ENCODE measurements around the gene GSDME. TPM values are rescaled to one million over a fixed set of nuclear protein-coding genes. Genes with fewer than 3 reads are reported as not detected.

The GSDME gene
- total RNA-seq, 1 donor = 70.8 TPM

DNA sequence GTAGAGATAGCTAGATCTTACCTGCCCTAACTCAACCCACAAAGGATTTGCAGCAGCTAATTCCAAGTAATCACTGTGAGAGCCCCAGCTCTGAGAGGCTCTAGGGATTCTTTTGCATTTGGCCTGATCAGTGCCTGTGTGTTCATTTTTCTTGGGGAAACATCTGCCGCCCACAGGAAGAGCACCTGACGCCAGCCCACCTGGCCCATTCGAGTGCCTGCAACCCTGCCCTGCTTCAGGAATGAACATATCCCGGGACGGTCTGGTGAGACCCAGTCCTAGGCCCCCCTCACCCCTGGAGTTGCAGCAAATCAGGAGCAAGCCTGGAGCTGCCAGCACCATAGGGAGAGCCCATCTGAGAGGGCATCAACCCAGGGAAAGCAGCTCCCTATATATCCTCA, 38.8 kb downstream of the GSDME start:
- TF ChIP-seq, protein P1, sequence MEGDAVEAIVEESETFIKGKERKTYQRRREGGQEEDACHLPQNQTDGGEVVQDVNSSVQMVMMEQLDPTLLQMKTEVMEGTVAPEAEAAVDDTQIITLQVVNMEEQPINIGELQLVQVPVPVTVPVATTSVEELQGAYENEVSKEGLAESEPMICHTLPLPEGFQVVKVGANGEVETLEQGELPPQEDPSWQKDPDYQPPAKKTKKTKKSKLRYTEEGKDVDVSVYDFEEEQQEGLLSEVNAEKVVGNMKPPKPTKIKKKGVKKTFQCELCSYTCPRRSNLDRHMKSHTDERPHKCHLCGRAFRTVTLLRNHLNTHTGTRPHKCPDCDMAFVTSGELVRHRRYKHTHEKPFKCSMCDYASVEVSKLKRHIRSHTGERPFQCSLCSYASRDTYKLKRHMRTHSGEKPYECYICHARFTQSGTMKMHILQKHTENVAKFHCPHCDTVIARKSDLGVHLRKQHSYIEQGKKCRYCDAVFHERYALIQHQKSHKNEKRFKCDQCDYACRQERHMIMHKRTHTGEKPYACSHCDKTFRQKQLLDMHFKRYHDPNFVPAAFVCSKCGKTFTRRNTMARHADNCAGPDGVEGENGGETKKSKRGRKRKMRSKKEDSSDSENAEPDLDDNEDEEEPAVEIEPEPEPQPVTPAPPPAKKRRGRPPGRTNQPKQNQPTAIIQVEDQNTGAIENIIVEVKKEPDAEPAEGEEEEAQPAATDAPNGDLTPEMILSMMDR (IDR thresholded peaks at IDR 0.05; ENCODE audit: insufficient read depth, low read depth, low read length) = no peak
- DNase-seq (ENCODE audit: low read depth) = no peak

DNA sequence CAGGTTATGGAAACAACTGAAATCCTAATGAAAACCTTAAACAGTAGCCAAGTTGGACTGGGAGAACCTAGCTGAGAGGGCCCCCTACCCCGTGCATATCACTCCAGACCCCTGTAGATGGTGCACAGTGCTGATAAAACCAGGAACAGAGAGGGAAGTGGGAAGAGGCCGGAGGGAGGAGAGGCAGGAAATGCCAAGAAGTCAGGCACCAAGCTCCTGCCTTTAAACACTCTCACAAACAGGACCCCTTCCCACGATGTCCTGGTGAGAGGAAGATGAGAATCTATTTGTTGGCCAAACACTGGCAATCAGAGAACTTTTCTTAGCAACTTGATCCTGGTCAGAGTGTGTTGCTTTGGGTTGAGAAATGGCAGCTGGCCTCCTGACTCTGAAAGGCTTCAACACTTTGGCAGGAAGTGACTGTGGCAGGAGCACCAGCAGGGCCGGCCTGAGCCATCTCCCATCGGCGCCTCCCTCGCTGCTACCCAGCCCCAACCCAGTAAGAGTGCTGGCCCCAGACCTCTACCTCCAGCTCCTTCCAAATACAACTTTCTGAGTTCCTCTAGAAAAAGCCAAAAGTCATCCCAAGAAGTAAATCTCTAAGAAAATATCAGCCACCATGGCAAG, 39.5 kb downstream of the GSDME start:
- H3K4me3 ChIP-seq (ENCODE audit: low read depth, low read length) = no peak overlapping the region
- TF ChIP-seq, protein P1 (IDR thresholded peaks at IDR 0.05; ENCODE audit: insufficient read depth, low read depth, low read length) = no peak
- DNase-seq (ENCODE audit: low read depth) = no peak

More for the DNA sequence above, 38.8 kb downstream of the GSDME start:
- no peak overlapping the region for H3K4me3 ChIP-seq (ENCODE audit: low read depth, low read length)

DNA sequence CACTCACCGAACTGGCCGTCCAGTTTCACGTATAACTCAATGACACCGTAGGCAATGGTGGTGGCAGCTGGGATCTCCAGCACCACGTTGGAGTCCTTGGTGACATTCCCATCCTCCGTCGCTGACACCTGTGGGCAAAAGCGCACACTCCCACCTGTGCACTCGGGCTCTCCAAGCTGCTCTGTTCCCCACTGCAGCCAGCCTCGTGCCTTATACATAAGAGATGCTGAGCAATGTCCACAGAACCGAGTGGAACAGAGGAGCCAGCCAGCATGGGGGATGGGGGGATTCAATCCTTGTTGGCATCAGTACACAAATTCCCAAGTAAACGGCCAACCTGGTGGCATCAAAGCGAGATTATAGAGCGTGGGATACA, 40.0 kb downstream of the GSDME start:
- no peak overlapping the region for H3K4me3 ChIP-seq (ENCODE audit: low read depth, low read length)
- TF ChIP-seq, protein P1 (IDR thresholded peaks at IDR 0.05; ENCODE audit: insufficient read depth, low read depth, low read length) = no peak
- DNase-seq (ENCODE audit: low read depth) = no peak

DNA sequence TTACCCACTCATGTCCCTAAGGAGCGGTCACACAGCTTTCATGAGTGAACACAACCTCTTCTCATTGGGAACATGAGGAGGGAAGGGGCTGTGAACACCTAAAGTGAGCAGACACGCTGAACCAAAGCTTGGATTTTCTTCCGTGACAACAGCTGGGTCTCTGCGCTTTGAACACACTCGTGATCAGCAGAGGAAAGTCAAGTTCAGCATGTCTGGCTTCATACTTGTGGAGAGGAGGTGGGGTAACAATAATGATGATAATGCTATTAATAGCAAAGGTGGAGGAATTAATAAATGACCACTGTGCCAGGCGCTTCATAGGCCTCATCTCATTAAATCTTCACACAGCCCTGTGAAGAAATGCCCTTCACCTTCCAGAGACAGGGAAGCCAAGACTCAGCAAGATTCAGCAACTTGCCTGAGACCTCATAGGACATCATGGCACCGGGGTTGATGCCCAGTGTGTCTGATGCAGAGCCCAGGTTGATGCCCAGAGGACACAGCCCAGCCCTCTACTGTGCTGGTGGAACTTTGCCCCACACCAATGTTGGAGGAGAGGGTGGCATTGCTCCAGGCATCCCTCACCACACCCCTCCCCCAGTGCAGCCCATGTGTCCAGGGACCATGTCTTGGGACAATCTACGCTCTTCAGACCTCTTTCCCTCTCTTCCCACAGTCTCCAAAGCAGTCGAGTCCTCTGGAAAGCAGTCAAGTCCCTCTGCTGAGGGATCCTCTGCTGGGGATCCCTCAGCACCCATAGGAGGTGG, 40.6 kb downstream of the GSDME start:
- TF ChIP-seq, protein P1 (IDR thresholded peaks at IDR 0.05; ENCODE audit: insufficient read depth, low read depth, low read length) = no peak
- no peak for DNase-seq (ENCODE audit: low read depth)

DNA sequence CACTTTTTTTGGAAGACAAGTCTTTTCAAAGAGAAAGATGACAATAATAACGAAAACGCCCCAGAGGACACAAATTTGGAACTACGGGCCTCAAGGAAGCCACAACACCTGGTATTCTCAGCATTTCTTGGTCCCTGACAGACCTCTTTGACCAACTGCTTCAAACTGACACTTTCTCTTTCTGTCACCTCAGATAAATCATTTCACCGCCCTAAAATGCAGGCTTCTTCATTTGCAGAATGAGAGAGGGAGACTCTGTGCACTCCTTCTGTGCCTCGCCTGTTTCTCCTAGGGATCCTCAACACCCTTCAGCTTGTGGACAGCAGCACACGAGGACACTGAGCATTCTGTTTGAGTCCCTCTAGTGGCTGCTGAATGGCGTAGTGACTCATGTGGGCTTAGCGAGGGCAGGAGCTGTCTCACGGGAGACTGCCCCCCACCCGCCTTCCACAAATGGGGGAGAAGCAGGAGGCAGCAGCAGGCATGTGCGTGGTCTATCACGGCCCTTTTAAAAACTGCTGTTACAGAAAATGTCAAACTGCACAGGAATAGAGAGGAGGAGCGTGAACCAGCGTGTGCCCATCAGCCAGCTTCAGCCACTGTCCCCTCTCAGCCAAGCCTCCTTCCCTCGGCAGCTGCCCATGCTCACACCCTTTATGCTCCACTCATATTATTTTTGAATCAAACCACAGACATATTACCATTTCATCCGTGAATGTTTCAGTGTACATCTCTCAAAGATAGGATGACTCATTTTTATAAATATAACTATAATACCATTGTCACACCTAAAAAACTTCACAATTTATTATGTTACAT, 41.4 kb downstream of the GSDME start:
- peak; percentile 41 for DNase-seq (ENCODE audit: low read depth)
- H3K4me3 ChIP-seq (ENCODE audit: low read depth, low read length) = no peak overlapping the region
- TF ChIP-seq, protein P1 (IDR thresholded peaks at IDR 0.05; ENCODE audit: insufficient read depth, low read depth, low read length) = peak; percentile 57

More for the DNA sequence above, 40.6 kb downstream of the GSDME start:
- no peak overlapping the region for H3K4me3 ChIP-seq (ENCODE audit: low read depth, low read length)

DNA sequence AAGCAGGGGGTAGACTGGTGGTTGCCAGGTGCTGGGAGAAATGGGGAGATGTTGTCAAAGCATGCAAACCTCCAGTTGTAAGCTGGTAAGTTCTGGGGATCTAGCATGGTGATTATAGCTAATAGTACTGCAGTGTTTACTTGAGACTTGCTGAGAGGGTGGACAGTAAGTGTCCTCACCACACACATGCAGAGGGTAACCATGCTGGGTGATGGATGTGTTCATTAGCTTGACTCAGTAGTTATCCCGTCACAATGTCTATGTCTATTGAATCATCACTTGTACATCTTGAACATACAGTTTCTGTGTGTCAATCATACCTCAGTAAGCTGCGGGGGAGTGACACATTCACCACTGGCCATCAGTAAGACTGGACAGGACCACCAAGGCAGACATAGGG, 42.1 kb downstream of the GSDME start:
- H3K4me3 ChIP-seq (ENCODE audit: low read depth, low read length) = no peak overlapping the region
- DNase-seq (ENCODE audit: low read depth) = no peak
- TF ChIP-seq, protein P1 (IDR thresholded peaks at IDR 0.05; ENCODE audit: insufficient read depth, low read depth, low read length) = no peak

Measured in fibroblast of villous mesenchyme (primary cell).